ENCODE data around the gene DOCK1.

Gene DOCK1

DNA sequence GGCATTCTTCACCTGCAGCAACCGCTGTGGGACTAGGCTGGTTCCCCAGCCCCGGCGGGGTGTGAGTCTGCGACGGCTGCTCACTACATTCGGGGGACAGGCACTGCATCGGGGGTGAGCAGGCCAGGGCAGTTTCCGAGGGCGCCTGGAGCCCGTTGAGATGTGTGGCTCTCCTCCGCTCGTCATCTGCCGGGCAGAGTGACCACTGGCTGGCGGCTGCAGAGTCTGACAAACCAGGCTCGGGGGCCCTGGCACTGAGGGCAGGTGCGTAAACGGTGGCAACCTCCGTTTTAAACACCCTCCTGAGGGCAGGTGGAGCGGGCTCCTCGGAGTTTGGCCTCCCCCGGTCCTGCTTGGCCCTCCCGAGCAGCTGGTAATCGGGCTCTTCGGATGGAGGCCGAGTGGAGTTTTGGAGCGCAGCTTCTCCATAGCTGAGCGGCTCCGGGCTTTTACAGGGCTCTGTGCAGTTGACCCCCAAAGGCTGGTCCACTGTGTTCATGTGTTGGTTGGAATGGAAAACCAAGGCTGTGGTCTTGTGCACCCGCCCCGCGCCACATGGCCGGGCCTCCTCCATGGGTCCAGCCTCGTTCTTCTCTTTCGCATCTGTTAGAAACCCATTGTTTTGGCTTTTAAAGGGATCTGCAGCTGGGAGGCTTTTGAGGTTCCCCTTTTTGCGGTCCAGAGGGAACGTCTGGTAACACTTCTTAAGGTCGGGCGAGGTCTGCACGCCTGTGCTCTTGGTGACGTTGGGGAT, 270.3 kb downstream of the DOCK1 start:
- DNase-seq (ENCODE audit: low read depth in 2 of 2): no peak

DNA sequence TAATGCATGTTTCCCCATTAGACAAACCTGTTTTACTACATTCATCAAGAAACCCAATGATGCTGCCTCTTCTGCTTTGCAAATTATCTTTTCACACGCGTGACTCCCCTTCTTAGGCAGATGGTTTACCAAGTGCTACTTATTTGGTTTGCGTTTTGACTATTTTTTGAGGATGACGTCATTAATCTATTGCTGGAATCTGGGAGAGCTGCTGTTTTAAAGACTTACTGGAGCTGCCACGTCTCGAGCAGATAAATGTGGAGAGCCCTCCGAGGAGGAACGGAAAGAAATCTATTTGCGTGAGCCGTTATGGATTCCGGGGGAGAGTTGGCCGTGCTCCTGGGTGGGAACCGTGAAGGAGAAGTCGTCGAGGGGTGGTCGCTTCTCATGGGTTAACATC, 271.4 kb downstream of the DOCK1 start:
- DNase-seq (ENCODE audit: low read depth in 2 of 2): no peak

DNA sequence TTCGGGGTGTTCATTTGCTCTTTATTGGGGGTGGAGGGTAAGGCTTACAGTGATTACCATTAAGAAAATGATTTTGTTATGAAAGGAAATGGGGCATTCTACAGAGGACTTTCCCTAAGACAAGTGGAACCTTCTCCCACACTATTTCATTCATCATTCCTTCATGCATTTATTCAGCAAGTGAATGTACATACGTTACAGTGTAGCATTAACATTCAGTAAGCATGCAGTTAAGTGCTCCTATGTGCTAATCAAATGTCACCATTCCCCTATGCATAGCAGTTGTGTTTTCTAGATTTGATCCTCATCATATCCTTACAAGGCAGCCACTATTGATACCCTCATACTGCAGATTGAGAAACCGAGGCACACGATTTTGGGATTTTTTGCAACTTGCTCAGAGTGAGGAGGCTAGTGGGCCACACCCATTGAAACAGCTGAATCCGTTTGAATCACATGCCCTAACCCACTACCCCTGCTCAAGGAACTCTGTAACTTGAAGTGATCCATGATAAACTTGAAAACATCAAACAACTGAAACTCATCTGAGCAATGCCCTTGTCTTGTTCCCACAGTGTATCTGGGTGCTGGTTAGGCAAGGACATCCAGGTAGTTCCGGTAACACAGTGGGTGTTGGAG, 274.5 kb downstream of the DOCK1 start:
- no peak for DNase-seq (ENCODE audit: low read depth in 2 of 2)

DNA sequence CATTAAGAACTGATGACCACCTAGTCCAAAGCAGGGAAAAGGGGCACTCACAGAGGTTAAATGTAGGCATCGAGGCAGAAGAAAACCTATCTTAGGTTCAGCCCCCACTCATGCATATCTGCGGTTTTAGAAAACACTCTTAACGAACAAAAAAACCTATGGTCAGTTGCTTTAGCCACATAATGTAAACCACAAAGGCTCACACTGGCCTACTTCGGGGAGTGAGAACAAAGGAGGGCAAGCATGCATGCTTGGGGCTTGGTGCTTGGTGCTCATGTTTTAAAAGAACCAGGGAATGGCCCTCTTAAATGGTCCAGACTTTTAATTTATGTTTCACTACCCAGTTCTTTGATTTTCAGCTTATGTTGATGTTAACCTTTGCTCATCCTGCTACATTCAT, 276.9 kb downstream of the DOCK1 start:
- DNase-seq (ENCODE audit: low read depth in 2 of 2): no peak

DNA sequence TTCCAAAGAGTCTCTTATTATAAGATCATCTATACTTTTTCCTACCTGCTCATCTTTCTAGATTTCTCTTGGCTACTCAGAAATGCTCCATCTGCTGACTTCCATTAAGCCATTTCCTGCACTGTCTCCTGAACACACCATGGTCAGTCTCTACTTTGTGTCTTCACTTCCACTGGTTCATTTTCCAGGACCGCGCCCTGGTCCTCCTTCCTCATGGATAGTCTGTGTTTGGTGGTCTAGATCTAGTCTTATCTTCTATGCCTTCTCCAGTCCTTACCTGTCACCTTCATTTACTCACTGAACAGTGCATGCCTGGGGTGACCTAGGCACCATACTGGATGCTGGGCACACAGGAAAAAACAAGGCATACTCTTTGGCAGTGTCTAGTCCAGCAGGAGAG, 279.4 kb downstream of the DOCK1 start:
- no peak for DNase-seq (ENCODE audit: low read depth in 2 of 2)

DNA sequence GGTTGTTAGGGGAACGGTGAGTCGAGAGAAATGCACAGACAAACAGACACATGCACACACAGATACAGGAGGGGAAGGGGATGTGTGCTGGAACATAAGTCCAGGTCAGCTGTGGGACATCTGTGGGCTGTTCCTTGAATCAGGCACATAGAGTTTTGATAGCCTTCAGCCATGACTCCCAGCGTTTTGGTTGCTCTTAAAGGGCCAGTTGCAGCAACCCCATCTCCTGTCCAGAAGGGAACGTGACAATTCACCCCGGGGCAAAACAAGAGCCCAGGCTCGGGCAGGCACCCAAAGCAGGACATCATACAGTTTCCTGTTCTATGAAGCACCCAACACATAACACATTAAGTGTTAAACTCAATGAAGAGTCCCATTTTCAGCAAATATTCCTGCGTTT, 281.6 kb downstream of the DOCK1 start:
- no peak for DNase-seq (ENCODE audit: low read depth in 2 of 2)

DNA sequence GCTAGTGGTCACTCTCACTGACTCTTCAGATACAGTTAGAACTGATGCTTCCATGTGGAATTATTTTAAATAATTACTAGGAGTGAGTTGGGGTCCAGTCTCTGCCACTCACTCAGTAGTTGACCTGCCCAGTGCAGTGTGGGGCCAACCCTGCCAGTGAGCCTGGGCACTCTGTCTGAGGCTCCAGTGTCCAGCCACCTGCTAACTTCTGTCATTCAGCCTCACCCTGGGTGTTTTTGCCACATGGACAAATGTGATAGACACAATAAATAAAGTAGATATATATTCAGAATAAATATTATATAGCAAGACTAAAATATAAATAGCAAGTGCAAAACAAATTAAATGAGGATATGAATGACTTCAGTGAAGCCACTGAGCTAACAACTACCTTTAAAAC, 284.0 kb downstream of the DOCK1 start:
- DNase-seq (ENCODE audit: low read depth in 2 of 2): no peak

DNA sequence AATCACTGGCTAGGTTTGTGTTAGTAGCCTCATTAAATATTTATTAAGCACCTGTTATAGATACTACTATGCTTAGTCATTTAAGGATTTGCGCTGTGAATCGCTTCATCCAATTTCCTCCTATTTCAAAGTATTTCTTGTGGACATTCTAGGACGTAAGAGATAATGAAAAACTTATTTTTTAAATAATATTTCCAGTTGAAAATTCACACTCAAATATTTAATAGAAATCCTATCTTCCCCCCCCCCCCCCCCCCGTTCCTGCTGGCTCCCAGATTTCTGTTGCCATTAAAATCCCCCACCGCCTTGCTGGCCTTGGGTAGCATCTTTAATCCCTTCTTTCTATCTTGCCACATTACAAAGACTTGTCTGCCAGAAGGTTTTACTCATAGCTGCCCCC, 285.2 kb downstream of the DOCK1 start:
- DNase-seq (ENCODE audit: low read depth in 2 of 2): no peak

DNA sequence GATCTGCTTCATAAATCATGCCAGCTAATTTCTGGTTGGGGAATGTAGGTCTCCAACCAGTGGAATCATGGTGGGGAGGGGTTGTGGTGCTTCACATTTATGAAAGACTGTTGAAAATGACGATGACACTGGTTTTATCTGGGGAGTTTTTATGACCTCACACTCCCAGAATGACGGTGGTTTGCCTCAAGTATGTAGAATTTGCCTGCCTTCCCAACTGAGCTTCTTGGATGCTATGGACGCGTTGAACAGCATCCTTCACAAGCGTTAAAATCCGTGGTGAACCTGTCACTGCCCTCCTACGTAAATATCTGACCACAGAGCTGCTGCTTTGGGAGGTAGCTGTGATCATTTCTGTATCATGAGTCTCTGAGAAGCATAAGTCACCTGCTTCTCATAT, 287.9 kb downstream of the DOCK1 start:
- no peak for DNase-seq (ENCODE audit: low read depth in 2 of 2)

DNA sequence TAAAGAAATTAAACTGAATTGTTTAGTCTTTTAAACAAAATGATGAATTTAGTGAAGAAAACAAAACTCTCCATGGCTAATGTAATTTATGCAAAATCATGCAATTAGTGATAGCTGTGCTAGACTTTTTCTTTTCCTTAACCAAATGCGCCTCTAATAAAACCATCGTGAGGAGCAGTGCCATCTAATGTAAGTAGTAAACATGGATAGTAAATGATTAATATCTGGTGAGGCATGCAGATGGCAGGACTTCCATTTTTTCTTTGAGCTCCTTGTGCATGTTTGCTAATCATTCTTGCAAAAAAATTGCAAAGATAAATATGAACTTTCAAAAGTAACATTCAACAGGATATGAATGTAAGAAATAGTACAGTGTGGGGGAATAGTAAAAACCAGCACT, 288.9 kb downstream of the DOCK1 start:
- no peak for DNase-seq (ENCODE audit: low read depth in 2 of 2)

DNA sequence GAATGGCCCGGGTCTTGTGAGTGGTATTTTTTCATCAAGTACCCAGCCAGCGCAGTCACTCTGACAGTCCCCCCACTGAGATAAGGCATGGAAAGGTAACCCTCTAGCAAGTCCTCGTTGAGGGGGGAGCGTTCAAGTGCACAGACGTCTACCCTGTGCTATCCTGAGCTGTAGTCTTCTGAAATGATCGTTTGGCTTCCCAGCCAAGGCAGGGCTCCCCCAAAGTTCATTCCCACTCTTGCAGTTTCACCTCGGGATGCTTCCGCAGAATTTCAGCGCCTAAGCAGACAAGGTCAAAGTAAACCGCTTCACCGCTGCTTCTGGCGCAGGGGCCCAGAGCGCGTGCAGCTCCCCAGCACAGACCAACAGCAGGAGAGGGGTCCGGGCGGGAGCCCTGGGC, 289.4 kb downstream of the DOCK1 start:
- no peak for DNase-seq (ENCODE audit: low read depth in 2 of 2)

DNA sequence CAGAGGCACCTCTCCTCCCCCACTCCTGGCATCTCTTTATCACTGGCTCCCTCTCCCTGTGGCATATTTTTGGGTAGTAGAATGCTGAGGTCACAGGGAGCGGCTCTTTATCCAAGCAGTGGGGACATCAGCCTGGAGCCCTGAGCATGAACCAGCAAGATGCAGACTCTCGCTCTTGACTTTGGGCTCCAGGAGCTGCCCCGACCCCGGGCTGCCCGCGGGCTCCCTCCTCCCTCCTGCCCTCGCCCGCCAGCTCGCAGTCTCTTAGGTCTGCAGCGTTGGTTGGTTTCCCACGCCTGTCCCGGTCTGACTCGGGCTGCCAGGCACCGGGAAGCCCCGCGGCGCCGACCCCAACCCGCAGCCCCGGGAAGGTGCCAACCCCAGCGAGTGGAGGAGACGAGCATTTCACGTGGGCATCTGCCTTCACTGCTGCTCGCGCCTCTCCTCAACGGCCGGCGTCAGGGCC, 289.8 kb downstream of the DOCK1 start:
- DNase-seq (ENCODE audit: low read depth in 2 of 2): no peak

DNA sequence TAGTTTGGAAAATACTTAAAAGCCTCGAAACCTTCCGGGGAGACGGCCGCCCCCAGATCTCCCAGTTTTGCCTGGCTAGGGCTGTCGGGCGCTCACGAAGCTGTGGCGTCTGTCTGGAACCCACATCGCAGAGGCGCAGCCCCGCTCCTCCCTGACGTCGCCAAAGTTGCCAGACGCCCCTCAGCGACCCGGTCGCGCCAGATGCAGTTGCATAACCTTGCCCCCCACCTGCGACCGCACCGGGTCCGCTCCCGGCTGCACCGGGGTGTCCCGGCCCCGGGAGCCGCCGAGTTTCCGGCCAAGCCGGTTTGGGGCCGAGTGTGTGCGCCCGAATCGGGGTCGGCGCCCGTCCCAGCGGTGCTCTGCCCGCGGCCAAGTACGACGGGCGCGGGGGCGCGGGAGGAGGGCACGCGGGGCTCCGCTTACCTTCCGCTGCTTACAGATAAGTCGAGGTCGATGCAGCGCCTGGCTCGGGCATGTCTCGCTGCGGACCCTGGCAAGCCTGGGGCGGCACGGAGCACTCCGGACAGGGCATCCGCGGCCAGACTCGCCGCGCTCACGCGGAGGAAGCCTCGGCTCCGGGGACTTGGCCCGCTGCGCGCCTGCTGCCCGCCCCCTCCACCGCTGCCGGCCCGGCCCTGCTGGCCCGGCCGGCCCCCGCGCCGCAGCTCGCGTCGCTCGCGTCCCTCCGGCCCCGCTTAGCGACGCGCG, 290.5 kb downstream of the DOCK1 start:
- DNase-seq (ENCODE audit: low read depth in 2 of 2): no peak

DNA sequence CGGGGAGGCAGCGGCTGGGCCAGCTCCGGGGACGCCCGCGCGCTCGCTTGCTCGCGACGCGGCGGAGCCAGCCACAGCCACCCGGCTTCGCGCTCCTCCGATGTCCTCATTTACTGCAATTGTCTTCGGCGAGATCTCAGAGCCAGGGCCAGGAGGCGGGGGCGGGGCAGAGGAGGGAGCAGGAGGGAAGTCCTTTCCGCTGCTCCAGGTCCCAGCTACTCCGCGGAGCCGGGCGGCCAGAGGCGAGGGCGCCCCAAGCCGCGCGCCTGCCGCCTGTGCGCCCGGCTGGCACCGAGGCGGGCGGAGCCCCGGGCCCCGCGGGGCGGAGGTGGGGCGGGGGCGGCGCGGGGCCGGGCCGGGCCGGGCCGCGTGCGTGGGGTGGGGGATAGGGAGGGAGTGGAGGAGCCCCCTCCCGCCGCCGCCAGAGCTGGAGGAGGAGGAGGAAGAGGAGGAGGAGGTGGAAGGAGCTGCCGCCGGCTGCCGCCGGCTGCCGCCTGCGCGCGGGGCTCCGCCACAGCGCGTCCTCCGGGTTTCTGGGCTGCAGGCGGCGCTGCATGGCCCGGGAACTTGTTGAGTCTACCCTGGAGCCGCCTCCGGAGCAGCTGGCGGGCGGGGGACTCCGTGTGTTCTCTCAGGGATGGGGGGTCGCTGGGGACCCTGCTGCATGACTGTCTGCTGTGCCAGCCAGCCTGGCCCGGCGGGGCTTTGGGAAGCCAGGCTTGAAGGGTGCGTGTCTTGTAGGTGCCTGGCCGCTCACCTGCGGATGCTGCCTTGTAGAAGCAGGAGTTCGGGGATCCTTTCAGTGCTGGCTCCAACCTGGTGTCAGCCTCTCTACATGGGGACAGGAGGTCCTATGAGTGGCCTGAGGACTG, 291.3 kb downstream of the DOCK1 start, which contains the start of gene INSYN2A:
INSYN2A (minus strand) TSS at position 310 of the 872 bp plus-strand sequence. CDS start 20,196 bp downstream, outside the sequence.
- no peak for DNase-seq (ENCODE audit: low read depth in 2 of 2)

DNA sequence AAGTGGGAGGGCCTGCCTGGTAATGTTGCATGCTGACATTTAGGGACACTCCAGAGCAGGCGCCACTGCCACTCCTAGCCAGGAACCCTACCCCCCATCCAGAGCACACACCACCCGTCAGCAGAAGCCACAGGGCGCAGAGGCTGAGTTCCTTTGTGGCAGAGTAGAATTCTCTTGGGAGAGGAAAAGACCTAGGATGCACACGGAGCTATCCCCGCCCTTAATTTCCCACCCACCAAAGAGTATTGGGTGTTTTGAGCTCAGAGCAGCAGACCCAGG, 291.9 kb downstream of the DOCK1 start:
- no peak for DNase-seq (ENCODE audit: low read depth in 2 of 2)

DNA sequence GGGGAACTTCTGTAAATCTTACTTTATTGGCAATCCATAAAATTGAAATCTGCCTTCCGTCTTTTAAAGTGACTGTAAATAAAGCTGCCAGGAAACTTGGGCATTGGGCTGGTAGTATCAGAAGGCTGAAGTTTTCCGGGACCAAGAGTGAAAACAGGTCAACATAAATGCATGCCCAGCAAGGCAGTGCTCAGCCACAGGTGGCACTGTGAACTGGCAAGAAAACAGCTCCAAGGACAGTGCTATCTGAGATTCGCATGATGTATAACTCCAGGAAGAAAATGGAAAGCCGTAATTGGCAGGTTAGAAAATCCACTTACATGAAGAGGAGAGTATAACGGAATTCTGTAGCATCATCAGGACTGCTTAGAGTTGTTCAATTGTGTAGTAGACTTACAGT, 293.1 kb downstream of the DOCK1 start:
- DNase-seq (ENCODE audit: low read depth in 2 of 2): no peak

DNA sequence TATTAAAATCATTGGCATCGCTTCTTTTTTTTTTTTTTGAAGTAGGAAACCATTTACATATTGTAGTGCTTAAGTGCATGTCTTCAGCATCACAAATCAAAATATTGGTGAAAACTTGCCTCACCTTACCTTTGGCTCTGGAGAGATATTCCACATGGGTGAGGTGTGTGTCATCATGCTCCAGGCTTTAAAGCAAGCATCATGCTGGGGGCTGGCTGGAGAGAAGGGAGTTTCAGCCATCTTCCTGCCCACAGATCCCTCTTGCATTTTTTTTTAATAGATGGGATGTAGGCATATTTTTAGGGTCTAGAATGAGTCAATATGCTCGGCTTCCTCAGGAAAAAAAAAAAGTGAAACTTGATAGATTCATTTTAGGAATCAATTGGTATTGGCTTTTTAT, 293.5 kb downstream of the DOCK1 start:
- no peak for DNase-seq (ENCODE audit: low read depth in 2 of 2)

DNA sequence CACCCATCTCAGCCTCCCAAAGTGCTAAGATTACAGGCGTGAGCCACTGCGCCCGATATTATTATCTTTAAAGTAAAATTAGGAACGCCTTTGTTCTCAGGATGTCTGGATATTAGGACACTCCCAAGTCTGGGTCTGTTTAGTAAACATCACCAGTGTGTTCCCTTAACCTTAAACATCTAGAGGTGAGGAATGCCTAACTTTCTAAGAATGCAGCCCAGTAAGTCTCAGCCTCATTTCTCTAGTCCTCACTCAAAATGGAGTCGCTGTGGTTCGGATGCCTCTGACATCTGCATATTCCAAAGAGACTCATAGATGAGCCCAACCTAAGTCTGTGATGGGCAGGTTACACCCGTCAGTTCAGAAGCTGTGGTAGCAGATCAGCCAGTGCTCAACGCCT, 295.4 kb downstream of the DOCK1 start:
- DNase-seq (ENCODE audit: low read depth in 2 of 2): no peak

DNA sequence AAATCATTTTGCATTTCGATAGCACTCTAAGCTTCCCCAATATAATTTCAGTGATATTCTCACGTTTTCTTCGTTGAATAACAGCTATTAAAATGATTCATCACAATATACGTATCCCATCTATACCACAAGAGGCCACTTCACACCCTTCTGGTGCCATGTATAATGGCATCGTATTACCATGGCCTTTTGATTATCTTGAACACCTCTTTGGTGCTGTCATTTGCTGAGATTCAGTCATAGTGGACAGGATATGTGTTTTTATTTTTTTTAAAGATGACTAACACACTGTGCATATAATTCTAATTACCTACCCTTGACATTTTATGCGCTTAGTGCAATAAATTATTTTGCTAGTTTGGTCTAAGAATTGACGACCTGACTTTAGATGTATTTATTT, 297.8 kb downstream of the DOCK1 start:
- DNase-seq (ENCODE audit: low read depth in 2 of 2): no peak

DNA sequence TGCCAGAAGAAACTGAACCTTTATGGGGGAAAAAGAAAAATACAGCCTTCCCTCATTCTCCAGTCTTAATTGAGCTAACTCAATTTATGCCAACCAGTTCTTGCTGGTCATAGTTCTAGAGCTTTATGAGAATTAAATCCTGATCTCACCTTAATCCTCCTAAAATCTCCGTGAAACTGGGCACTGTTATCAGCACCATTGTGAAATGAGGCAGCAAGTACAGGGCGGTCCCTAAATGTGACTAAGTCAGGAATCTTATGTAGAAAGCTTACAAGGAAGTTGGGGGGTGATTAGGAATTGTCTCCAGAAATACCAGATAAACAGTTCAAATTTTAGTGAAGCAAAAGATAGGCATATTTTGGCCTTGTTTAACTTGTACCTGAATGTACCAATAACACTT, 301.9 kb downstream of the DOCK1 start:
- DNase-seq (ENCODE audit: low read depth in 2 of 2): no peak

DNA sequence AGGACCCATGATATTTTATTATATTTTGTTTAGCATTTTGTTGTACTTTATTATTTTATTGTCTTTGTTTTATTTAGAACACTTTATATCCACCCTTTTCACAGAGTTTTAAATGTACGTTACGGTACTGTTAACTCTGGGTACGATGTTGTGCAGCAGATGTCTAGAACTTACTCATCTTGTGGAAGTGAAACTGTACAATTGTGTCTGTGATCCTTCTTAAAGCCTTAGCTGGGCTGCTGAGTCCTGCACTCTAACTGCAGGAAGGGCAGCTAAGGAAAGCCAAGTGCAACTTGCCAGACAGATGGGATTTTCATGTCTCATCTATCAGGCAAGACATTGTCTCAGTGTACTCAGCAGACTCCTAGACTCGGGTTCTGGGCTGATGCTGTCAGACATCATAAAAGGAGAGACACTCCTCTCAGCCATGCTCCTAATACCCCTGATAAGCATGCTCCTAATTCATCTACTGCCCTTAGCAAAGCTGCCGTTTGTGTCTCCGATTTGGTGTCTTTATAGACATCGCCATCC, 305.8 kb downstream of the DOCK1 start:
- DNase-seq (ENCODE audit: low read depth in 2 of 2): no peak

DNA sequence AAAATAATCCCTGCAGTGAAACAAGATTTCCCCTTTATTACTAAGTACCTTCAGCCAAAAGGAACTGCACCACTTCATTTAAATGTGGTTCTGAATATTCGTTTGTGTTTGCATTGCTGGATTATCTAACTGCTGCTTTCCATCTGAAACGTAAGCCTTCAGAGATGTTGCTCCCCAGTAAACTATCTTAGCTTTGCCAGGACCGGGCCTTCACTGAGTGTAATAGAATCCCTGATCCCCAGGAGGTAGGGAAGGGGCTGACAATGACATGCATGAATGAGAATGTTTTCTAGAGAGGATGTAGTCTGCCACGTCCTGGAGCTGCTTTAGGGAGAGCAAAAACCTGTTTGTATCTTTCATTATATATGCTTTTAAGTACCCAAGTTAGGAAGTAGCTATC, 310.6 kb downstream of the DOCK1 start:
- no peak for DNase-seq (ENCODE audit: low read depth in 2 of 2)
